SK-N-MC (cell line): ENCODE measurements around the gene RBM7.

Experiments used
- EZH2 ChIP-seq: fragments of 200-600 bp; sonication (generic); IDR thresholded peaks from one replicate; pipeline ENCODE4 v1.6.1; 2017; ENCODE audit warnings: antibody characterized with exemption
- FOXP2 ChIP-seq: optimal IDR thresholded peaks from 2 replicates; pipeline ENCODE3; 2011; ENCODE audit warnings: mild to moderate bottlenecking, moderate library complexity; ENCODE audit not compliant: insufficient read depth; ENCODE audit errors: extremely low read length, control extremely low read depth
- POLR2AphosphoS5 ChIP-seq: IDR thresholded peaks from 2 replicates; pipeline ENCODE4 v1.6.1; 2012; ENCODE audit warnings: mild to moderate bottlenecking, low read depth, low read length, borderline replicate concordance

- no peak for TF ChIP-seq EZH2
- TF ChIP-seq POLR2AphosphoS5 = no peak
- TF ChIP-seq FOXP2 = no peak
Observed at GRCh38 chr11:114448749-114449482, 48.5 kb downstream of the RBM7 start.
